Keratinocyte (primary cell): ENCODE measurements around the gene GOSR1. TPM values are rescaled to one million over a fixed set of nuclear protein-coding genes. Genes with fewer than 3 reads are reported as not detected.

Experiments used
- DNase-seq: peaks from one replicate; pipeline ENCODE4 v3.0.0-alpha.2; 2011; ENCODE audit warnings: low read depth, missing footprints, low spot score
- FAIRE-seq: peaks from 2 replicates; lab custom pipeline; 2011; peaks lifted over from hg19 to GRCh38; lab: Jason Lieb, UNC
- H2AFZ ChIP-seq: 2 replicates; pipeline ENCODE4 v1.6.0; 2012; ENCODE audit warnings: low read length, control low read depth, inconsistent platforms; ENCODE audit not compliant: control insufficient read depth
- H3K27ac ChIP-seq: 2 replicates; pipeline ENCODE4 v1.5.1; 2011; ENCODE audit warnings: low read length; ENCODE audit not compliant: control insufficient read depth, insufficient read depth
- H3K27me3 ChIP-seq: 3 replicates; pipeline ENCODE4 v1.6.0; 2011; ENCODE audit warnings: low read length; ENCODE audit not compliant: control insufficient read depth, insufficient read depth; ENCODE audit errors: extremely low read depth
- H3K36me3 ChIP-seq, 2 experiments: 2 replicates in 1 of 2; 3 replicates in 1 of 2; pipeline ENCODE4 v1.5.1; 2011; ENCODE audit warnings: low read length in 2 of 2, mild to moderate bottlenecking in 1 of 2; ENCODE audit not compliant: control insufficient read depth in 2 of 2, insufficient read depth in 2 of 2; ENCODE audit errors: extremely low read depth in 1 of 2
- H3K4me1 ChIP-seq: 3 replicates; pipeline ENCODE4 v1.5.1; 2011; ENCODE audit warnings: low read length; ENCODE audit not compliant: control insufficient read depth, insufficient read depth; ENCODE audit errors: extremely low read depth
- H3K4me2 ChIP-seq: 3 replicates; pipeline ENCODE4 v1.6.0; 2011; ENCODE audit warnings: low read depth, low read length; ENCODE audit not compliant: control insufficient read depth, insufficient read depth; ENCODE audit errors: extremely low read depth
- H3K4me3 ChIP-seq, 3 experiments: fragments of 200-600 bp in 1 of 3; sonication (generic) in 1 of 3; 2 replicates in 2 of 3; 3 replicates in 1 of 3; pipeline ENCODE4 v1.5.1; 2011 to 2016; ENCODE audit warnings: low read length in 3 of 3, mild to moderate bottlenecking in 3 of 3, control low read depth in 2 of 3, inconsistent platforms in 1 of 3, low read depth in 1 of 3, mixed read lengths in 1 of 3, mixed run types in 1 of 3, moderate library complexity in 1 of 3; ENCODE audit not compliant: control insufficient read depth in 2 of 3, insufficient read depth in 2 of 3; ENCODE audit errors: extremely low read depth in 1 of 3
- H3K79me2 ChIP-seq: 2 replicates; pipeline ENCODE4 v1.6.0; 2012; ENCODE audit warnings: low read length; ENCODE audit not compliant: control insufficient read depth, insufficient read depth
- H3K9ac ChIP-seq: 3 replicates; pipeline ENCODE4 v1.6.0; 2011; ENCODE audit warnings: low read length; ENCODE audit not compliant: control insufficient read depth, insufficient read depth; ENCODE audit errors: extremely low read depth
- H3K9me1 ChIP-seq: 3 replicates; pipeline ENCODE4 v1.6.0; 2011; ENCODE audit warnings: low read length; ENCODE audit not compliant: control insufficient read depth, insufficient read depth; ENCODE audit errors: extremely low read depth
- H3K9me3 ChIP-seq: 2 replicates; pipeline ENCODE4 v1.5.1; 2012; ENCODE audit warnings: low read depth, low read length; ENCODE audit not compliant: control insufficient read depth
- H4K20me1 ChIP-seq: 3 replicates; pipeline ENCODE4 v1.6.0; 2011; ENCODE audit warnings: low read length; ENCODE audit not compliant: control insufficient read depth, insufficient read depth; ENCODE audit errors: extremely low read depth
- EZH2 ChIP-seq: IDR thresholded peaks from one replicate; pipeline ENCODE4 v1.6.1; 2012; ENCODE audit warnings: inconsistent platforms, mild to moderate bottlenecking, low read length, moderate library complexity
- dilution Hi-C: fragments of 300-500 bp; cut with MboI; formaldehyde crosslinking; loops from one replicate; pipeline ENCODE4 v1.7.0; 2020; ENCODE audit warnings: low sequenced_read_pairs; ENCODE audit not compliant: extremely low pct_ligation_motif_present
- polyA plus RNA-seq, 5 experiments: library from polyadenylated mRNA; depleted of rRNA in 3 of 5; stranded (reverse) in 3 of 5; stranded (forward) in 1 of 5; unstranded in 1 of 5; fragments of >200 nt; gene quantifications; 1 replicate in 1 of 5; 2 replicates in 3 of 5; 3 replicates in 1 of 5; pipeline versions ENCODE4 v1.2.1 to v1.2.3, GENCODE V29; 2011 to 2012; ENCODE audit warnings: missing spikeins in 2 of 5, low read depth in 1 of 5, low replicate concordance in 1 of 5
- TF ChIP-seq, protein P1 (sequence below), 3 experiments: IDR thresholded peaks in 1 of 3; conservative IDR thresholded peaks in 1 of 3; optimal IDR thresholded peaks in 1 of 3; 2 replicates in 2 of 3; 3 replicates in 1 of 3; pipeline versions ENCODE3 to v1.5.1; 2011; ENCODE audit warnings: low read length in 3 of 3, mild to moderate bottlenecking in 3 of 3, moderate library complexity in 2 of 3, control low read depth in 1 of 3, inconsistent platforms in 1 of 3; ENCODE audit not compliant: insufficient read depth in 2 of 3; ENCODE audit errors: extremely low read depth in 1 of 3

Gene GOSR1
- polyA plus RNA-seq, 1 donor (not counting 4 experiments of a cell fraction or from before 2014, with no cell fraction given): 24.5 TPM

DNA sequence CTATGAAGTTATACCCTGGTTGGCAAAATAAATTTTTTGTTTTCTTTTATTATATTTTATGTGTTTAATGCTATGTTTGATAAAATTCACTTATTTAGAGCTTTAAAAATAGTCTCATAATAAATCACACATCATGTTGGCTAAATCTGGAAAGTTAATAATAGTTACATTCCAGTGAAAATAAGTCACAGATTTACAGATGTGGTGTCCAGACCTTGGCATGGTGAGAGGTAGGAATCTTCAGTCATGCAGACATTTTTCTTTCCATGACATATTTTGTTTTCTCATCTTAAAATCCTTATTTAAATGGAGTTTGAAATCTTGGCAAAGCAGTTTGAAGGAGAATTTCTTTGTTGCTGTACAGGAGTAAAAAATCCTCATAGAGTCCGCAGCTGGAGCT lies 48.1 kb upstream of the GOSR1 start:
- dilution Hi-C loops: no loop called here
- Histone ChIP-seq H2AFZ (no peak overlapping the region), H3K9me3 (peaks cover 3% of the 10 kb centered on the region), H3K36me3 (no peaks in the 10 kb centered on the region), H3K79me2 (no peaks in the 10 kb centered on the region), H3K4me3 (no peak overlapping the region), H3K9me1 (no peaks in the 10 kb centered on the region), H3K27me3 (no peaks in the 10 kb centered on the region), H4K20me1 (no peaks in the 10 kb centered on the region), H3K4me2 (no peak overlapping the region), H3K4me1 (peaks cover 7% of the 10 kb centered on the region), H3K27ac (no peak overlapping the region), H3K9ac (no peak overlapping the region)
- no peak for FAIRE-seq
- TF ChIP-seq, protein P1, sequence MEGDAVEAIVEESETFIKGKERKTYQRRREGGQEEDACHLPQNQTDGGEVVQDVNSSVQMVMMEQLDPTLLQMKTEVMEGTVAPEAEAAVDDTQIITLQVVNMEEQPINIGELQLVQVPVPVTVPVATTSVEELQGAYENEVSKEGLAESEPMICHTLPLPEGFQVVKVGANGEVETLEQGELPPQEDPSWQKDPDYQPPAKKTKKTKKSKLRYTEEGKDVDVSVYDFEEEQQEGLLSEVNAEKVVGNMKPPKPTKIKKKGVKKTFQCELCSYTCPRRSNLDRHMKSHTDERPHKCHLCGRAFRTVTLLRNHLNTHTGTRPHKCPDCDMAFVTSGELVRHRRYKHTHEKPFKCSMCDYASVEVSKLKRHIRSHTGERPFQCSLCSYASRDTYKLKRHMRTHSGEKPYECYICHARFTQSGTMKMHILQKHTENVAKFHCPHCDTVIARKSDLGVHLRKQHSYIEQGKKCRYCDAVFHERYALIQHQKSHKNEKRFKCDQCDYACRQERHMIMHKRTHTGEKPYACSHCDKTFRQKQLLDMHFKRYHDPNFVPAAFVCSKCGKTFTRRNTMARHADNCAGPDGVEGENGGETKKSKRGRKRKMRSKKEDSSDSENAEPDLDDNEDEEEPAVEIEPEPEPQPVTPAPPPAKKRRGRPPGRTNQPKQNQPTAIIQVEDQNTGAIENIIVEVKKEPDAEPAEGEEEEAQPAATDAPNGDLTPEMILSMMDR (optimal IDR thresholded peaks at IDR 0.05 in 1 of 3, IDR thresholded peaks at IDR 0.05 in 1 of 3, conservative IDR thresholded peaks at IDR 0.05 in 1 of 3; ENCODE audit: extremely low read depth in 1 of 3, insufficient read depth in 2 of 3, low read length in 3 of 3): no peak
- no peak for TF ChIP-seq EZH2
- DNase-seq: no peak

DNA sequence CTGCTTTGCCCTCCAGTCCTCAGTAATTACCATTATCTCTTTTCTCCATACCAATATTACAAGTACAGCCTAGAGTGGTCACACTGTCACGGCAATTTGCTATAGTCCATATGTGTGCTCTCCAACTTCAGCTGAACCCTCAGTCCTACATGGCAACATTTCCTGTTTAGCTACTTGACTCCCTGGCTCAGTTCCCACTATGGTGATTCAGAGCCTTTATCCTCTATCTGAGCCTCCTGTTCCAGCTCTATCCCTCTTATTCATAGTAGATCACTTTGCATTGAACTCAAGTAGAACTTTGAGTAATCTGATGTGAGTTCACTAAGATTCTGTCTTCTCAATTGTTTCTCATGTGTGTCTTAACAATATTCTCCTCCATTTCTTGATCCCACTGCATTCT lies 43.7 kb upstream of the GOSR1 start:
- TF ChIP-seq, protein P1 (optimal IDR thresholded peaks at IDR 0.05 in 1 of 3, IDR thresholded peaks at IDR 0.05 in 1 of 3, conservative IDR thresholded peaks at IDR 0.05 in 1 of 3; ENCODE audit: extremely low read depth in 1 of 3, insufficient read depth in 2 of 3, low read length in 3 of 3): no peak
- no peak for TF ChIP-seq EZH2
- Histone ChIP-seq H3K9me3 (peaks cover 3% of the 10 kb centered on the region), H3K9ac (no peak overlapping the region), H3K9me1 (no peaks in the 10 kb centered on the region), H4K20me1 (no peaks in the 10 kb centered on the region), H3K4me2 (no peak overlapping the region), H3K36me3 (peaks cover 0 to 4% of the 10 kb centered on the region in 2 experiments), H3K27ac (no peak overlapping the region), H3K4me1 (peaks cover 7% of the 10 kb centered on the region), H3K79me2 (no peaks in the 10 kb centered on the region), H3K4me3 (no peak overlapping the region), H3K27me3 (no peaks in the 10 kb centered on the region), H2AFZ (no peak overlapping the region)
- FAIRE-seq: peak; percentile 94
- dilution Hi-C loops: no loop called here
- peak; percentile 1 for DNase-seq
